CD14-positive monocyte (primary cell): ENCODE results near the gene SH3YL1. TPM values are rescaled to one million over a fixed set of nuclear protein-coding genes. Genes with fewer than 3 reads are reported as not detected.

Experiments used
- DNase-seq, 3 donors: peaks; one replicate each; pipeline ENCODE4 v3.0.0-alpha.2; 2011 to 2022
- H2AFZ ChIP-seq: 2 replicates; pipeline ENCODE4 v1.6.0; 2012; ENCODE audit warnings: mild to moderate bottlenecking, low read depth, low read length, inconsistent platforms; ENCODE audit not compliant: insufficient read depth, poor library complexity, severe bottlenecking
- H3K27ac ChIP-seq, 2 donors: 1 replicate in 1 of 2; 2 replicates in 1 of 2; pipeline ENCODE4 v1.5.1; 2012 to 2013; ENCODE audit warnings: low read length in 2 of 2, control low read depth in 1 of 2, inconsistent platforms in 1 of 2, low read depth in 1 of 2, mild to moderate bottlenecking in 1 of 2
- H3K27me3 ChIP-seq, 2 donors: one replicate each; pipeline versions ENCODE4 v1.6.0 to v1.6.1; 2011 to 2013; ENCODE audit warnings: low read length in 2 of 2; ENCODE audit not compliant: control insufficient read depth in 2 of 2, insufficient read depth in 2 of 2
- H3K36me3 ChIP-seq, 2 donors: replicated peaks in 1 of 2; 1 replicate in 1 of 2; 2 replicates in 1 of 2; pipeline versions ENCODE4 v1.5.1 to v1.6.1; 2012 to 2013; ENCODE audit warnings: low read length in 2 of 2, control low read depth in 1 of 2, inconsistent platforms in 1 of 2, mild to moderate bottlenecking in 1 of 2; ENCODE audit not compliant: insufficient read depth in 2 of 2, control insufficient read depth in 1 of 2
- H3K4me1 ChIP-seq, 2 donors: 1 replicate in 1 of 2; 2 replicates in 1 of 2; pipeline versions ENCODE4 v1.5.1 to v1.6.1; 2012 to 2013; ENCODE audit warnings: low read length in 2 of 2, control low read depth in 1 of 2, inconsistent platforms in 1 of 2, mild to moderate bottlenecking in 1 of 2, moderate library complexity in 1 of 2; ENCODE audit not compliant: insufficient read depth in 2 of 2, control insufficient read depth in 1 of 2
- H3K4me2 ChIP-seq: replicated peaks from 2 replicates; pipeline ENCODE3; 2012; ENCODE audit warnings: low read length, moderate library complexity, mild to moderate bottlenecking; ENCODE audit not compliant: poor library complexity, severe bottlenecking; ENCODE audit errors: extremely low read depth
- H3K4me3 ChIP-seq, 3 experiments: fragments of 200-600 bp in 1 of 3; sonication (generic) in 1 of 3; replicated peaks in 1 of 3; 1 replicate in 2 of 3; 2 replicates in 1 of 3; pipeline ENCODE4 v1.5.1; 2011 to 2013; ENCODE audit warnings: low read length in 3 of 3, mild to moderate bottlenecking in 3 of 3, control low read depth in 2 of 3, low read depth in 2 of 3, inconsistent platforms in 1 of 3, moderate library complexity in 1 of 3
- H3K79me2 ChIP-seq: 2 replicates; pipeline ENCODE4 v1.6.0; 2012; ENCODE audit warnings: mild to moderate bottlenecking, control low read depth, inconsistent platforms, low read length, moderate library complexity; ENCODE audit not compliant: insufficient read depth
- H3K9ac ChIP-seq: 2 replicates; pipeline ENCODE4 v1.6.0; 2017; ENCODE audit warnings: low read length, mild to moderate bottlenecking; ENCODE audit not compliant: insufficient read depth, poor library complexity, severe bottlenecking
- H3K9me3 ChIP-seq, 2 donors: replicated peaks in 1 of 2; 1 replicate in 1 of 2; 2 replicates in 1 of 2; pipeline versions ENCODE4 v1.5.1 to v1.6.1; 2012 to 2013; ENCODE audit warnings: low read length in 2 of 2, control low read depth in 1 of 2; ENCODE audit not compliant: control insufficient read depth in 1 of 2, insufficient read depth in 1 of 2
- H4K20me1 ChIP-seq: 2 replicates; pipeline ENCODE4 v1.6.0; 2012; ENCODE audit warnings: mild to moderate bottlenecking, low read length, control low read depth, moderate library complexity; ENCODE audit not compliant: insufficient read depth
- H3K27ac Mint-ChIP-seq, 7 donors: one replicate each; pipeline ENCODE4 v1.8.0; 2020; ENCODE audit warnings: mild to moderate bottlenecking in 7 of 7, mixed read lengths in 7 of 7, moderate library complexity in 6 of 7, inconsistent platforms in 2 of 7
- H3K27me3 Mint-ChIP-seq, 3 donors: one replicate each; pipeline ENCODE4 v1.8.0; 2021 to 2022; ENCODE audit warnings: low read depth in 3 of 3, mild to moderate bottlenecking in 3 of 3, mixed read lengths in 3 of 3, moderate library complexity in 3 of 3, inconsistent platforms in 1 of 3
- H3K36me3 Mint-ChIP-seq, 2 donors: one replicate each; pipeline ENCODE4 v1.8.0; 2020; ENCODE audit warnings: mixed read lengths in 2 of 2, inconsistent platforms in 1 of 2, mild to moderate bottlenecking in 1 of 2
- H3K4me1 Mint-ChIP-seq: one replicate; pipeline ENCODE4 v1.8.0; 2020; ENCODE audit warnings: mild to moderate bottlenecking, mixed read lengths
- H3K4me3 Mint-ChIP-seq, 2 donors: one replicate each; pipeline ENCODE4 v1.8.0; 2020; ENCODE audit warnings: mild to moderate bottlenecking in 2 of 2, mixed read lengths in 2 of 2, moderate library complexity in 1 of 2
- H3K9me3 Mint-ChIP-seq, 7 donors: one replicate each; pipeline ENCODE4 v1.8.0; 2020 to 2022; ENCODE audit warnings: mixed read lengths in 7 of 7, mild to moderate bottlenecking in 6 of 7, moderate library complexity in 6 of 7, inconsistent platforms in 2 of 7
- CTCF ChIP-seq: fragments of 200-600 bp; IDR thresholded peaks from one replicate; pipeline ENCODE4 v1.8.0; 2022; ENCODE audit warnings: antibody characterized with exemption, mild to moderate bottlenecking
- WGBS: methylation state at CpG from one replicate; pipeline ENCODE4 v1.1.5; 2013; ENCODE audit warnings: missing lambda C conversion rate; ENCODE audit not compliant: insufficient coverage; 5-methylcytosine and 5-hydroxymethylcytosine counted together
- intact Hi-C, 2 donors: fragments of 100-400 bp; cut with micrococcal nuclease; formaldehyde crosslinking; loops; one replicate each; pipeline versions ENCODE4 v1.15.0 to v1.15.1; 2023
- polyA minus RNA-seq: library from RNA; depleted of rRNA, polyadenylated mRNA; stranded (reverse); fragments of >200 nt; gene quantifications from 2 replicates; pipeline ENCODE4 v1.2.3, GENCODE V29; 2012
- polyA plus RNA-seq, 3 donors: library from polyadenylated mRNA; depleted of rRNA in 1 of 3; unstranded in 2 of 3; stranded (reverse) in 1 of 3; fragments of 300-500 nt in 2 of 3; fragments of >200 nt in 1 of 3; fragmentation: Illumina TruSeq in 2 of 3; gene quantifications; 1 replicate in 2 of 3; 2 replicates in 1 of 3; pipeline ENCODE4 v1.2.3, GENCODE V29; 2012 to 2021
- total RNA-seq, 12 experiments: library from RNA in 1 of 12; stranded (reverse) in 1 of 12; fragments of 120-200 nt in 1 of 12; gene quantifications; one replicate each; pipeline ENCODE4 v1.2.4 and lab custom pipeline; 2013 to 2026; ENCODE audit warnings: mixed read lengths in 6 of 12, inconsistent platforms in 1 of 12

Gene SH3YL1
- total RNA-seq (2013), result 7.2 TPM
- polyA plus RNA-seq (10 to 100 TPM in 1 of 3 donors, 1 to 10 TPM in 2; 2.4 to 11.7 (median 4.0) TPM), polyA minus RNA-seq (1.4 and 2.5 TPM in 2 replicates), total RNA-seq (lab: John Stamatoyannopoulos, UW) (0.75 to 7.4 (median 5.9) reads per million in 11 experiments)

GRCh38 chr2:263774-264492, at the start of gene SH3YL1:
TSS of gene SH3YL1 (minus strand) at chr2:264032. CDS start at chr2:263984, 48 bp downstream.
- H3K27me3 ChIP-seq, result no peaks in the 10 kb centered on the region
- H3K36me3 Mint-ChIP-seq, result peaks cover 2 to 9% of the 10 kb centered on the region in 2 donors
- H3K79me2 ChIP-seq, result peaks cover 48% of the 10 kb centered on the region
- H4K20me1 ChIP-seq, result peaks cover 15% of the 10 kb centered on the region
- peak within 1 kb of the TSS; percentile 60 to 93 for H3K27ac ChIP-seq
- DNase-seq, result peak in 1 of 3 donors; percentile 15
- peaks cover 16 to 20% of the 10 kb centered on the region in 2 donors for H3K4me1 ChIP-seq
- peaks cover 27% of the 10 kb centered on the region for H3K4me1 Mint-ChIP-seq
- peak within 1 kb of the TSS; percentile 86 to 95 (median 92) for H3K27ac Mint-ChIP-seq
- intact Hi-C loops, result loop anchor here in 1 of 2 donors (10.0 kb wide), 1 partner anchor 411 kb away; the partner anchor contains the start of gene TMEM18
- 2% methylated on average over 70 of the region's 77 CpGs for WGBS
- H3K9me3 Mint-ChIP-seq, result peaks cover 0 to 6% (median 1%) of the 10 kb centered on the region in 7 donors
- TF ChIP-seq CTCF, result no peak
- H3K9ac ChIP-seq, result peak within 1 kb of the TSS; percentile 82
- H3K4me2 ChIP-seq, result peak within 1 kb of the TSS; percentile 90
- peak within 1 kb of the TSS; percentile 92 for H2AFZ ChIP-seq
- H3K4me3 ChIP-seq, result peak within 1 kb of the TSS; percentile 75 to 92 (median 83)
- peaks cover 0 to 2% of the 10 kb centered on the region in 2 donors for H3K9me3 ChIP-seq
- no peaks in the 10 kb centered on the region for H3K36me3 ChIP-seq
- peak within 1 kb of the TSS; percentile 88 to 95 for H3K4me3 Mint-ChIP-seq
- peaks cover 3 to 9% (median 7%) of the 10 kb centered on the region in 3 donors for H3K27me3 Mint-ChIP-seq

- no peaks in the 10 kb centered on the region for H4K20me1 ChIP-seq
- H3K27ac ChIP-seq, result no peak overlapping the region
- DNase-seq, result no peak
- H3K4me3 Mint-ChIP-seq, result no peak overlapping the region
- peaks cover 0 to 5% (median 2%) of the 10 kb centered on the region in 3 donors for H3K27me3 Mint-ChIP-seq
- no CpG with 5 or more reads among the region's 5 CpGs for WGBS
- H3K4me1 Mint-ChIP-seq, result no peaks in the 10 kb centered on the region
- H3K9ac ChIP-seq, result no peak overlapping the region
- intact Hi-C loops, result no loop called here
- no peaks in the 10 kb centered on the region for H3K9me3 ChIP-seq
- H3K9me3 Mint-ChIP-seq, result peaks cover 0 to 3% (median 0%) of the 10 kb centered on the region in 7 donors
- H3K4me1 ChIP-seq, result no peaks in the 10 kb centered on the region
- H3K27me3 ChIP-seq, result no peaks in the 10 kb centered on the region
- H3K27ac Mint-ChIP-seq, result no peak overlapping the region
- no peaks in the 10 kb centered on the region for H3K36me3 ChIP-seq
- H2AFZ ChIP-seq, result no peak overlapping the region
- H3K4me3 ChIP-seq, result no peak overlapping the region
- TF ChIP-seq CTCF, result no peak
- no peaks in the 10 kb centered on the region for H3K36me3 Mint-ChIP-seq
- H3K79me2 ChIP-seq, result no peaks in the 10 kb centered on the region
- no peak overlapping the region for H3K4me2 ChIP-seq
Observed at GRCh38 chr2:310994-311393, 47.2 kb upstream of the SH3YL1 start.
